Stimulated activated CD8-positive, alpha-beta memory T cell treated with anti-CD3 and anti-CD28 coated beads, Interleukin-7, amount 100 ng/mL, for 48 hours (primary cell): Measurements from ENCODE around the gene MYCBP2.
"Not testable (repeated sequence)": the region's sequence is repeated elsewhere in the genome, so short reads cannot be mapped to it uniquely, and the experiment has no call there.

ENCODE experiments used
- DNase-seq, 2 donors: peaks; one replicate each; pipeline ENCODE4 v3.0.0-alpha.2; 2020; ENCODE audit warnings: low read depth in 1 of 2; ENCODE audit errors: extremely low read depth in 1 of 2

MYCBP2 gene

GRCh38 chr13:77339408-77339807, 12.5 kb upstream of the MYCBP2 start:
- no peak for DNase-seq

GRCh38 chr13:77338961-77339401, 12.1 kb upstream of the MYCBP2 start:
- DNase-seq: no peak

GRCh38 chr13:77338329-77338728, 11.4 kb upstream of the MYCBP2 start:
- DNase-seq: no peak

GRCh38 chr13:77337159-77337558, 10.3 kb upstream of the MYCBP2 start:
- no peak for DNase-seq

GRCh38 chr13:77335543-77335942, 8.6 kb upstream of the MYCBP2 start:
- DNase-seq: no peak

GRCh38 chr13:77333594-77333993, 6.7 kb upstream of the MYCBP2 start:
- no peak for DNase-seq

- no peak for DNase-seq
These were observed 4.5 kb upstream of the MYCBP2 start for GRCh38 chr13:77331421-77331820.

GRCh38 chr13:77329911-77330584, 3.2 kb upstream of the MYCBP2 start:
- no peak for DNase-seq

GRCh38 chr13:77329133-77329910, 2.4 kb upstream of the MYCBP2 start:
- DNase-seq: peak; percentile 80 to 89

- DNase-seq: no peak
These were observed 1.9 kb upstream of the MYCBP2 start for GRCh38 chr13:77328819-77329132.

- no peak for DNase-seq
These were observed 1.4 kb downstream of the MYCBP2 start for GRCh38 chr13:77325371-77325980.

GRCh38 chr13:77323858-77324257, 3.0 kb downstream of the MYCBP2 start:
- DNase-seq: no peak

- DNase-seq: no peak
These were observed 7.4 kb downstream of the MYCBP2 start for GRCh38 chr13:77319536-77319935.

GRCh38 chr13:77318741-77319140, 8.2 kb downstream of the MYCBP2 start:
- no peak for DNase-seq

GRCh38 chr13:77316430-77316829, 10.5 kb downstream of the MYCBP2 start:
- DNase-seq: no peak

GRCh38 chr13:77315509-77315908, 11.4 kb downstream of the MYCBP2 start:
- not testable (repeated sequence) for DNase-seq

- DNase-seq: no peak
These were observed 13.0 kb downstream of the MYCBP2 start for GRCh38 chr13:77313923-77314322.

- DNase-seq: no peak
These were observed 14.6 kb downstream of the MYCBP2 start for GRCh38 chr13:77312311-77312710.

GRCh38 chr13:77310579-77311279, 16.2 kb downstream of the MYCBP2 start:
- DNase-seq: no peak

- no peak for DNase-seq
These were observed 16.7 kb downstream of the MYCBP2 start for GRCh38 chr13:77310161-77310560.

- DNase-seq: no peak
These were observed 17.6 kb downstream of the MYCBP2 start for GRCh38 chr13:77309254-77309653.
